DMS114 treated with DMSO at 0.1 percent for 48 hours (cell line): ENCODE measurements around the gene PLA2G4D.

ENCODE experiments used
- DNase-seq: peaks from one replicate; lab custom pipeline; 2025; ENCODE audit not compliant: unreplicated experiment; lab: John Stamatoyannopoulos, UW

Gene PLA2G4D

GRCh38 chr15:42057799-42058646 is 36.3 kb downstream of the PLA2G4D start:
- no peak for DNase-seq

- DNase-seq, result peak; percentile 68
Measured at GRCh38 chr15:42056934-42057798, 37.2 kb downstream of the PLA2G4D start.

- no peak for DNase-seq
Measured at GRCh38 chr15:42053914-42054313, 40.4 kb downstream of the PLA2G4D start.

- DNase-seq, result no peak
Measured at GRCh38 chr15:42053010-42053409, 41.4 kb downstream of the PLA2G4D start.

GRCh38 chr15:42050484-42051255 is 43.7 kb downstream of the PLA2G4D start:
- DNase-seq, result no peak

GRCh38 chr15:42048821-42049200 is 45.6 kb downstream of the PLA2G4D start:
- DNase-seq, result no peak

GRCh38 chr15:42048080-42048820 is 46.1 kb downstream of the PLA2G4D start:
- no peak for DNase-seq

GRCh38 chr15:42046597-42046996 is 47.8 kb downstream of the PLA2G4D start:
- no peak for DNase-seq

GRCh38 chr15:42045211-42045615 is 49.1 kb downstream of the PLA2G4D start:
- DNase-seq, result no peak

GRCh38 chr15:42042602-42043400 is 51.6 kb downstream of the PLA2G4D start:
- no peak for DNase-seq

- DNase-seq, result no peak
Measured at GRCh38 chr15:42038401-42038800, 56.0 kb downstream of the PLA2G4D start.

- DNase-seq, result no peak
Measured at GRCh38 chr15:42037656-42038055, 56.7 kb downstream of the PLA2G4D start.

GRCh38 chr15:42036966-42037365 is 57.4 kb downstream of the PLA2G4D start:
- no peak for DNase-seq

- no peak for DNase-seq
Measured at GRCh38 chr15:42036112-42036905, 58.1 kb downstream of the PLA2G4D start.

GRCh38 chr15:42035435-42035761 is 59.0 kb downstream of the PLA2G4D start:
- DNase-seq, result no peak

- no peak for DNase-seq
Measured at GRCh38 chr15:42034628-42035434, 59.5 kb downstream of the PLA2G4D start.

- no peak for DNase-seq
Measured at GRCh38 chr15:42033214-42033873, 61.0 kb downstream of the PLA2G4D start.
